ENCODE data around the gene CELF5.

Gene CELF5

DNA sequence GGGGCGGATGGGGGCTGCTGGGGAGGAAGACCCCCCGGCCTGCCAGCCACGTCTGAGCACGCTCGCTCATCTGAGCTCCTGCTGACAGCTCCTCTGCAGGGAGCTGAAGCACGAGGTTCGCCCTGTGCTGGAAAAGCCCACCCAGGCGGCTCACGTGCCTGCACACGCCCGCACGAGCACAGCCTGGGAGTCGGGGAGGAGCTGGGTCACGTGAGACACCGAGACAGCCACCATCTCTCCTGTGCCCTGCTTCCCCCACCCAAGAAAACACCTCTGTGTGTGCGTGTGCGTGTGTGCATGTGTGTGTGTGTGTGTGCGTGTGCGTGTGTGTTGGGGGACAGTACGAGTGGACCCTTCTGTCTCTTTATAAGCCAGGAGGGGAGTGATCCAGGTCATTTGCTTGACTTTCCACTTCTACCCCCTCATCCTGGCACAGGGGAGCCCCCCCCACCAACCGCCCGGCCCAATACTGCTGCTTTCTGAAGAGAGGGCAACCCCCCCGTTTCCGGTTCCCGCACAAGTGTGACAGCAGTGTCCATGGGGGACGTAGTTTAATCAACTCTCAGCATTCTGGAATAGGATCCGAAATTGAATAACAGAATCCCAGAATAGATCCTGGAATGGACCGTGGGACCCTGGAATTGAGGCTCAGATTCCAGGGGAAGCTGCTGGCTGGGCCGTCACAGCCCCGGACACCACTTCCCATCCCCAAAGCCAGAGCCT lies 42.5 kb downstream of the CELF5 start (continued):
- TF ChIP-seq, protein P1, sequence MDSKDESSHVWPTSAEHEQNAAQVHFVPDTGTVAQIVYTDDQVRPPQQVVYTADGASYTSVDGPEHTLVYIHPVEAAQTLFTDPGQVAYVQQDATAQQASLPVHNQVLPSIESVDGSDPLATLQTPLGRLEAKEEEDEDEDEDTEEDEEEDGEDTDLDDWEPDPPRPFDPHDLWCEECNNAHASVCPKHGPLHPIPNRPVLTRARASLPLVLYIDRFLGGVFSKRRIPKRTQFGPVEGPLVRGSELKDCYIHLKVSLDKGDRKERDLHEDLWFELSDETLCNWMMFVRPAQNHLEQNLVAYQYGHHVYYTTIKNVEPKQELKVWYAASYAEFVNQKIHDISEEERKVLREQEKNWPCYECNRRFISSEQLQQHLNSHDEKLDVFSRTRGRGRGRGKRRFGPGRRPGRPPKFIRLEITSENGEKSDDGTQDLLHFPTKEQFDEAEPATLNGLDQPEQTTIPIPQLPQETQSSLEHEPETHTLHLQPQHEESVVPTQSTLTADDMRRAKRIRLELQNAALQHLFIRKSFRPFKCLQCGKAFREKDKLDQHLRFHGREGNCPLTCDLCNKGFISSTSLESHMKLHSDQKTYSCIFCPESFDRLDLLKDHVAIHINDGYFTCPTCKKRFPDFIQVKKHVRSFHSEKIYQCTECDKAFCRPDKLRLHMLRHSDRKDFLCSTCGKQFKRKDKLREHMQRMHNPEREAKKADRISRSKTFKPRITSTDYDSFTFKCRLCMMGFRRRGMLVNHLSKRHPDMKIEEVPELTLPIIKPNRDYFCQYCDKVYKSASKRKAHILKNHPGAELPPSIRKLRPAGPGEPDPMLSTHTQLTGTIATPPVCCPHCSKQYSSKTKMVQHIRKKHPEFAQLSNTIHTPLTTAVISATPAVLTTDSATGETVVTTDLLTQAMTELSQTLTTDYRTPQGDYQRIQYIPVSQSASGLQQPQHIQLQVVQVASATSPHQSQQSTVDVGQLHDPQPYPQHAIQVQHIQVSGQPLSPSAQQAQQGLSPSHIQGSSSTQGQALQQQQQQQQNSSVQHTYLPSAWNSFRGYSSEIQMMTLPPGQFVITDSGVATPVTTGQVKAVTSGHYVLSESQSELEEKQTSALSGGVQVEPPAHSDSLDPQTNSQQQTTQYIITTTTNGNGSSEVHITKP (tag by site-specific recombination; IDR thresholded peaks at IDR 0.05) = no peak
- TF ChIP-seq ZNF529 (tag by site-specific recombination; IDR thresholded peaks at IDR 0.05; ENCODE audit: insufficient replicate concordance) = no peak
- no peak for TF ChIP-seq ZNF843 (tag by site-specific recombination; IDR thresholded peaks at IDR 0.05)
- TF ChIP-seq, protein P2, sequence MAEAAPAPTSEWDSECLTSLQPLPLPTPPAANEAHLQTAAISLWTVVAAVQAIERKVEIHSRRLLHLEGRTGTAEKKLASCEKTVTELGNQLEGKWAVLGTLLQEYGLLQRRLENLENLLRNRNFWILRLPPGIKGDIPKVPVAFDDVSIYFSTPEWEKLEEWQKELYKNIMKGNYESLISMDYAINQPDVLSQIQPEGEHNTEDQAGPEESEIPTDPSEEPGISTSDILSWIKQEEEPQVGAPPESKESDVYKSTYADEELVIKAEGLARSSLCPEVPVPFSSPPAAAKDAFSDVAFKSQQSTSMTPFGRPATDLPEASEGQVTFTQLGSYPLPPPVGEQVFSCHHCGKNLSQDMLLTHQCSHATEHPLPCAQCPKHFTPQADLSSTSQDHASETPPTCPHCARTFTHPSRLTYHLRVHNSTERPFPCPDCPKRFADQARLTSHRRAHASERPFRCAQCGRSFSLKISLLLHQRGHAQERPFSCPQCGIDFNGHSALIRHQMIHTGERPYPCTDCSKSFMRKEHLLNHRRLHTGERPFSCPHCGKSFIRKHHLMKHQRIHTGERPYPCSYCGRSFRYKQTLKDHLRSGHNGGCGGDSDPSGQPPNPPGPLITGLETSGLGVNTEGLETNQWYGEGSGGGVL (tag by site-specific recombination; IDR thresholded peaks at IDR 0.05) = peak; percentile 82
- TF ChIP-seq KLF1 (tag by site-specific recombination; IDR thresholded peaks at IDR 0.05) = peak; percentile 68
- TF ChIP-seq, protein P3, sequence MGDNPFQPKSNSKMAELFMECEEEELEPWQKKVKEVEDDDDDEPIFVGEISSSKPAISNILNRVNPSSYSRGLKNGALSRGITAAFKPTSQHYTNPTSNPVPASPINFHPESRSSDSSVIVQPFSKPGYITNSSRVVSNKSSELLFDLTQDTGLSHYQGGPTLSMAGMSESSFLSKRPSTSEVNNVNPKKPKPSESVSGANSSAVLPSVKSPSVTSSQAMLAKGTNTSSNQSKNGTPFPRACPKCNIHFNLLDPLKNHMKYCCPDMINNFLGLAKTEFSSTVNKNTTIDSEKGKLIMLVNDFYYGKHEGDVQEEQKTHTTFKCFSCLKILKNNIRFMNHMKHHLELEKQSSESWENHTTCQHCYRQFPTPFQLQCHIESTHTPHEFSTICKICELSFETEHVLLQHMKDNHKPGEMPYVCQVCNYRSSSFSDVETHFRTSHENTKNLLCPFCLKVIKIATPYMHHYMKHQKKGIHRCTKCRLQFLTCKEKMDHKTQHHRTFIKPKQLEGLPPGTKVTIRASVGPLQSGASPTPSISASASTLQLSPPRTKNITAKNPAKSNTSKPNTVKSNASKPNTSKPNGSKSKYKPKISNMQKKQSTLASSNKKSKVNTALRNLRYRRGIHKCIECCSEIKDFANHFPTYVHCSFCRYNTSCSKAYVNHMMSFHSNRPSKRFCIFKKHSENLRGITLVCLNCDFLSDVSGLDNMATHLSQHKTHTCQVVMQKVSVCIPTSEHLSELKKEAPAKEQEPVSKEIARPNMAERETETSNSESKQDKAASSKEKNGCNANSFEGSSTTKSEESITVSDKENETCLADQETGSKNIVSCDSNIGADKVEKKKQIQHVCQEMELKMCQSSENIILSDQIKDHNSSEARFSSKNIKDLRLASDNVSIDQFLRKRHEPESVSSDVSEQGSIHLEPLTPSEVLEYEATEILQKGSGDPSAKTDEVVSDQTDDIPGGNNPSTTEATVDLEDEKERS (tag by site-specific recombination; IDR thresholded peaks at IDR 0.05) = no peak
- TF ChIP-seq ZFP3 (tag by site-specific recombination; IDR thresholded peaks at IDR 0.05; ENCODE audit: low read depth) = no peak
- no peak for TF ChIP-seq ZFP41 (tag by site-specific recombination; IDR thresholded peaks at IDR 0.05; ENCODE audit: borderline replicate concordance)
- TF ChIP-seq, protein P4, sequence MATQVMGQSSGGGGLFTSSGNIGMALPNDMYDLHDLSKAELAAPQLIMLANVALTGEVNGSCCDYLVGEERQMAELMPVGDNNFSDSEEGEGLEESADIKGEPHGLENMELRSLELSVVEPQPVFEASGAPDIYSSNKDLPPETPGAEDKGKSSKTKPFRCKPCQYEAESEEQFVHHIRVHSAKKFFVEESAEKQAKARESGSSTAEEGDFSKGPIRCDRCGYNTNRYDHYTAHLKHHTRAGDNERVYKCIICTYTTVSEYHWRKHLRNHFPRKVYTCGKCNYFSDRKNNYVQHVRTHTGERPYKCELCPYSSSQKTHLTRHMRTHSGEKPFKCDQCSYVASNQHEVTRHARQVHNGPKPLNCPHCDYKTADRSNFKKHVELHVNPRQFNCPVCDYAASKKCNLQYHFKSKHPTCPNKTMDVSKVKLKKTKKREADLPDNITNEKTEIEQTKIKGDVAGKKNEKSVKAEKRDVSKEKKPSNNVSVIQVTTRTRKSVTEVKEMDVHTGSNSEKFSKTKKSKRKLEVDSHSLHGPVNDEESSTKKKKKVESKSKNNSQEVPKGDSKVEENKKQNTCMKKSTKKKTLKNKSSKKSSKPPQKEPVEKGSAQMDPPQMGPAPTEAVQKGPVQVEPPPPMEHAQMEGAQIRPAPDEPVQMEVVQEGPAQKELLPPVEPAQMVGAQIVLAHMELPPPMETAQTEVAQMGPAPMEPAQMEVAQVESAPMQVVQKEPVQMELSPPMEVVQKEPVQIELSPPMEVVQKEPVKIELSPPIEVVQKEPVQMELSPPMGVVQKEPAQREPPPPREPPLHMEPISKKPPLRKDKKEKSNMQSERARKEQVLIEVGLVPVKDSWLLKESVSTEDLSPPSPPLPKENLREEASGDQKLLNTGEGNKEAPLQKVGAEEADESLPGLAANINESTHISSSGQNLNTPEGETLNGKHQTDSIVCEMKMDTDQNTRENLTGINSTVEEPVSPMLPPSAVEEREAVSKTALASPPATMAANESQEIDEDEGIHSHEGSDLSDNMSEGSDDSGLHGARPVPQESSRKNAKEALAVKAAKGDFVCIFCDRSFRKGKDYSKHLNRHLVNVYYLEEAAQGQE (tag by site-specific recombination; IDR thresholded peaks at IDR 0.05) = no peak
- no peak for TF ChIP-seq ZFP69B (tag by site-specific recombination; IDR thresholded peaks at IDR 0.05)
- TF ChIP-seq ZNF133 (tag by site-specific recombination; IDR thresholded peaks at IDR 0.05) = no peak
- no peak for TF ChIP-seq ZNF514 (tag by site-specific recombination; IDR thresholded peaks at IDR 0.05)
- no peak for TF ChIP-seq TRIM28 (IDR thresholded peaks at IDR 0.05; ENCODE audit: borderline replicate concordance, low read length)
- no peak for TF ChIP-seq ZNF510 (tag by site-specific recombination; IDR thresholded peaks at IDR 0.05; ENCODE audit: insufficient replicate concordance)
- TF ChIP-seq ZNF610 (tag by site-specific recombination; IDR thresholded peaks at IDR 0.05; ENCODE audit: borderline replicate concordance) = no peak
- TF ChIP-seq, protein P5, sequence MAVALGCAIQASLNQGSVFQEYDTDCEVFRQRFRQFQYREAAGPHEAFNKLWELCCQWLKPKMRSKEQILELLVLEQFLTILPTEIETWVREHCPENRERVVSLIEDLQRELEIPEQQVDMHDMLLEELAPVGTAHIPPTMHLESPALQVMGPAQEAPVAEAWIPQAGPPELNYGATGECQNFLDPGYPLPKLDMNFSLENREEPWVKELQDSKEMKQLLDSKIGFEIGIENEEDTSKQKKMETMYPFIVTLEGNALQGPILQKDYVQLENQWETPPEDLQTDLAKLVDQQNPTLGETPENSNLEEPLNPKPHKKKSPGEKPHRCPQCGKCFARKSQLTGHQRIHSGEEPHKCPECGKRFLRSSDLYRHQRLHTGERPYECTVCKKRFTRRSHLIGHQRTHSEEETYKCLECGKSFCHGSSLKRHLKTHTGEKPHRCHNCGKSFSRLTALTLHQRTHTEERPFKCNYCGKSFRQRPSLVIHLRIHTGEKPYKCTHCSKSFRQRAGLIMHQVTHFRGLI (tag by site-specific recombination; IDR thresholded peaks at IDR 0.05) = no peak
- no peak for TF ChIP-seq ZNF654 (tag by site-specific recombination; IDR thresholded peaks at IDR 0.05; ENCODE audit: low read depth)
- no peak for TF ChIP-seq ZNF138 (tag by site-specific recombination; IDR thresholded peaks at IDR 0.05; ENCODE audit: borderline replicate concordance)
- TF ChIP-seq ZFHX2 (tag by site-specific recombination; conservative IDR thresholded peaks at IDR 0.05) = peak; percentile 60
- TF ChIP-seq ZNF391 (tag by site-specific recombination; IDR thresholded peaks at IDR 0.05; ENCODE audit: borderline replicate concordance, low read depth) = no peak
- no peak for TF ChIP-seq ZNF830 (tag by site-specific recombination; IDR thresholded peaks at IDR 0.05; ENCODE audit: low read depth)
- TF ChIP-seq, protein P6, sequence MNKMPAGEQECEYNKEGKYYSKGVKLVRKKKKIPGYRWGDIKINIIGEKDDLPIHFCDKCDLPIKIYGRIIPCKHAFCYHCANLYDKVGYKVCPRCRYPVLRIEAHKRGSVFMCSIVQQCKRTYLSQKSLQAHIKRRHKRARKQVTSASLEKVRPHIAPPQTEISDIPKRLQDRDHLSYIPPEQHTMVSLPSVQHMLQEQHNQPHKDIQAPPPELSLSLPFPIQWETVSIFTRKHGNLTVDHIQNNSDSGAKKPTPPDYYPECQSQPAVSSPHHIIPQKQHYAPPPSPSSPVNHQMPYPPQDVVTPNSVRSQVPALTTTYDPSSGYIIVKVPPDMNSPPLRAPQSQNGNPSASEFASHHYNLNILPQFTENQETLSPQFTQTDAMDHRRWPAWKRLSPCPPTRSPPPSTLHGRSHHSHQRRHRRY (tag by site-specific recombination; IDR thresholded peaks at IDR 0.05) = no peak
- no peak for TF ChIP-seq ZNF157 (tag by site-specific recombination; IDR thresholded peaks at IDR 0.05)
- no peak for TF ChIP-seq ZNF23 (tag by site-specific recombination; IDR thresholded peaks at IDR 0.05; ENCODE audit: borderline replicate concordance)
